Kidney (tissue), 22 donors: ENCODE results near the gene NT5DC4. TPM values are rescaled to one million over a fixed set of nuclear protein-coding genes. Genes with fewer than 3 reads are reported as not detected.

ENCODE experiments used
- DNase-seq, 5 donors: peaks; one replicate each; pipeline ENCODE4 v3.0.0-alpha.2; 2013 to 2020
- FAIRE-seq: peaks from 2 replicates; lab custom pipeline; 2012; peaks lifted over from hg19 to GRCh38; lab: Jason Lieb, UNC
- H3K27ac ChIP-seq, 2 donors: one replicate each; pipeline ENCODE4 v1.7.0; 2013; ENCODE audit warnings: low read depth in 2 of 2, low read length in 2 of 2, inconsistent platforms in 1 of 2
- H3K27me3 ChIP-seq: one replicate; pipeline ENCODE4 v1.7.1; 2013; ENCODE audit warnings: low read length, inconsistent platforms; ENCODE audit not compliant: control insufficient read depth, insufficient read depth
- H3K36me3 ChIP-seq, 3 donors: one replicate each; pipeline versions ENCODE4 v1.7.0 to v1.7.1; 2013; ENCODE audit warnings: low read length in 3 of 3, control low read depth in 1 of 3, inconsistent platforms in 1 of 3; ENCODE audit not compliant: insufficient read depth in 3 of 3, control insufficient read depth in 2 of 3
- H3K4me1 ChIP-seq, 3 donors: one replicate each; pipeline versions ENCODE4 v1.7.0 to v1.7.1; 2013; ENCODE audit warnings: low read length in 3 of 3, inconsistent platforms in 1 of 3, low read depth in 1 of 3; ENCODE audit not compliant: control insufficient read depth in 2 of 3, insufficient read depth in 2 of 3
- H3K4me3 ChIP-seq, 3 donors: one replicate each; pipeline versions ENCODE4 v1.7.0 to v1.8.1; 2013; ENCODE audit warnings: low read length in 3 of 3, control low read depth in 1 of 3, inconsistent platforms in 1 of 3
- H3K9ac ChIP-seq, 3 donors: one replicate each; pipeline versions ENCODE4 v1.7.0 to v1.7.1; 2013; ENCODE audit warnings: low read length in 3 of 3, control low read depth in 1 of 3, inconsistent platforms in 1 of 3
- H3K9me3 ChIP-seq, 3 donors: one replicate each; pipeline versions ENCODE4 v1.7.0 to v1.7.1; 2013; ENCODE audit warnings: low read length in 3 of 3, control low read depth in 1 of 3, inconsistent platforms in 1 of 3; ENCODE audit not compliant: control insufficient read depth in 2 of 3, insufficient read depth in 1 of 3
- CTCF ChIP-seq: IDR thresholded peaks from 3 replicates; pipeline ENCODE4 v1.5.1; 2012; ENCODE audit warnings: mild to moderate bottlenecking, moderate library complexity, borderline replicate concordance; ENCODE audit not compliant: insufficient read depth; ENCODE audit errors: extremely low read depth
- intact Hi-C: fragments of 100-400 bp; cut with DNase I; formaldehyde crosslinking; loops from one replicate; pipeline ENCODE4 v1.11.1; 2022
- long read RNA-seq, 10 donors: library from polyadenylated mRNA in 1 of 10; unstranded in 1 of 10; transcript quantifications; one replicate each; pipeline ENCODE4 v2.0.0 and lab custom pipeline, GENCODE V29; 2021 to 2026
- polyA plus RNA-seq: library from polyadenylated mRNA; stranded (reverse); fragments of 350-450 nt; fragmentation: Illumina TruSeq; extraction: RNeasy Lipid Tissue Mini Kit (QIAGEN cat#74804); gene quantifications from one replicate; pipeline ENCODE4 v1.2.3, GENCODE V29; 2014; ENCODE audit warnings: low read depth, low replicate concordance; ENCODE audit not compliant: insufficient read depth
- total RNA-seq: library from RNA; stranded (reverse); fragmentation: NEBNext Ultra II Directional; extraction: Animal tissue kit (Norgen Biotek cat#: 25700); gene quantifications from one replicate; pipeline ENCODE4 v1.2.1, GENCODE V29; 2021
- donor health status: control.
- donor health status: control.
- donor health status: control.
- donor health status: control.
- donor health status: control.
- donor health status: DM: yes; HTN: yes; CAD: no.
- donor health status: Normal renal cell carcinoma (clear cell type).

Gene NT5DC4
- not detected for total RNA-seq
- polyA plus RNA-seq = not detected
- long read RNA-seq, donor 1 = 0 reads
- long read RNA-seq, donor 2, partial matches to known transcripts = 5 of 5 reads
- long read RNA-seq, donor 2, other reads (novel, unspliced or antisense) = 0 of 5 reads
- long read RNA-seq, donor 3 = 0 reads
- long read RNA-seq, donor 4, partial matches to known transcripts = 14 of 14 reads
- long read RNA-seq, donor 4, other reads (novel, unspliced or antisense) = 0 of 14 reads
- long read RNA-seq, donor 5 = 0 reads
- long read RNA-seq, donor 6 = 0 reads
- long read RNA-seq, donor 7 = 0 reads
- long read RNA-seq, donor 8 = 0 reads
- long read RNA-seq, donor 9 = 0 reads
- long read RNA-seq, donor 10 = 0 reads

GRCh38 chr2:112720785-112721184 lies at the start of gene NT5DC4:
Gene NT5DC4, plus strand, starts transcription at chr2:112721020. Its CDS starts 60 bp downstream, at chr2:112721080.
- no peaks in the 10 kb centered on the region for H3K9me3 ChIP-seq
- no peak within 1 kb of the TSS for H3K4me3 ChIP-seq
- H3K27ac ChIP-seq = no peak within 1 kb of the TSS
- no peaks in the 10 kb centered on the region for H3K27me3 ChIP-seq
- FAIRE-seq (no peak), DNase-seq (no peak)
- no peaks in the 10 kb centered on the region for H3K4me1 ChIP-seq
- no peak for TF ChIP-seq CTCF
- no peaks in the 10 kb centered on the region for H3K36me3 ChIP-seq
- intact Hi-C loops = loop anchor here (10.0 kb wide), 1 partner anchor 116 kb away; no protein-coding TSS in a partner anchor
- H3K9ac ChIP-seq = no peak within 1 kb of the TSS

- TF ChIP-seq CTCF = no peak
Observed at GRCh38 chr2:112671801-112672200, 49.0 kb upstream of the NT5DC4 start.

GRCh38 chr2:112673008-112673407 lies 47.8 kb upstream of the NT5DC4 start:
- DNase-seq (no peak), FAIRE-seq (no peak)
- intact Hi-C loops = no loop called here
- H3K27ac ChIP-seq = no peak overlapping the region
- H3K4me1 ChIP-seq = no peaks in the 10 kb centered on the region
- no peaks in the 10 kb centered on the region for H3K9me3 ChIP-seq
- no peak overlapping the region for H3K4me3 ChIP-seq
- no peaks in the 10 kb centered on the region for H3K36me3 ChIP-seq
- no peaks in the 10 kb centered on the region for H3K27me3 ChIP-seq
- TF ChIP-seq CTCF = no peak
- no peak overlapping the region for H3K9ac ChIP-seq

More at GRCh38 chr2:112671801-112672200, 49.0 kb upstream of the NT5DC4 start:
- H3K4me3 ChIP-seq = no peak overlapping the region
- DNase-seq (no peak), FAIRE-seq (no peak)
- H3K9me3 ChIP-seq = no peaks in the 10 kb centered on the region
- no peaks in the 10 kb centered on the region for H3K4me1 ChIP-seq
- intact Hi-C loops = no loop called here
- H3K9ac ChIP-seq = no peak overlapping the region
- no peaks in the 10 kb centered on the region for H3K27me3 ChIP-seq
- H3K36me3 ChIP-seq = no peaks in the 10 kb centered on the region
- no peak overlapping the region for H3K27ac ChIP-seq
